Osteoblast (primary cell): Measurements from ENCODE around the gene FXYD7. TPM values are rescaled to one million over a fixed set of nuclear protein-coding genes. Genes with fewer than 3 reads are reported as not detected.

Experiments used
- DNase-seq: peaks from one replicate; pipeline ENCODE4 v3.0.0; 2011; ENCODE audit warnings: low spot score, mixed read lengths; ENCODE audit not compliant: insufficient read length; ENCODE audit errors: missing footprints
- H2AFZ ChIP-seq: 2 replicates; pipeline ENCODE4 v1.6.0; 2011; ENCODE audit warnings: mild to moderate bottlenecking, low read length
- H3K27ac ChIP-seq: 2 replicates; pipeline ENCODE4 v1.5.1; 2011; ENCODE audit warnings: mild to moderate bottlenecking, low read depth, low read length, moderate library complexity
- H3K27me3 ChIP-seq: 2 replicates; pipeline ENCODE4 v1.6.0; 2012; ENCODE audit warnings: mild to moderate bottlenecking, control low read depth, inconsistent platforms, low read length, moderate library complexity; ENCODE audit not compliant: insufficient read depth
- H3K36me3 ChIP-seq: 2 replicates; pipeline ENCODE4 v1.5.1; 2011; ENCODE audit warnings: mild to moderate bottlenecking, low read length, control low read depth, moderate library complexity; ENCODE audit not compliant: insufficient read depth
- H3K4me1 ChIP-seq: 2 replicates; pipeline ENCODE4 v1.5.1; 2011; ENCODE audit warnings: mild to moderate bottlenecking, low read length, control low read depth, moderate library complexity; ENCODE audit not compliant: insufficient read depth
- H3K4me2 ChIP-seq: 2 replicates; pipeline ENCODE4 v1.6.0; 2011; ENCODE audit warnings: mild to moderate bottlenecking, low read length; ENCODE audit not compliant: insufficient read depth
- H3K4me3 ChIP-seq: fragments of 200-600 bp; sonication (generic); 3 replicates; pipeline ENCODE4 v1.5.1; 2012; ENCODE audit warnings: mild to moderate bottlenecking, low read length, inconsistent platforms; ENCODE audit not compliant: insufficient read depth
- H3K79me2 ChIP-seq: 2 replicates; pipeline ENCODE4 v1.6.0; 2012; ENCODE audit warnings: mild to moderate bottlenecking, low read length, control low read depth, inconsistent platforms; ENCODE audit not compliant: insufficient read depth
- H3K9me3 ChIP-seq: 2 replicates; pipeline ENCODE4 v1.5.1; 2011; ENCODE audit warnings: low read depth, low read length, control low read depth
- H4K20me1 ChIP-seq: 2 replicates; pipeline ENCODE4 v1.6.0; 2012; ENCODE audit warnings: mild to moderate bottlenecking, low read length, control low read depth; ENCODE audit not compliant: insufficient read depth
- CTCF ChIP-seq: IDR thresholded peaks from 2 replicates; pipeline ENCODE4 v1.5.1; 2011; ENCODE audit warnings: mild to moderate bottlenecking, low read depth, low read length, moderate library complexity; ENCODE audit errors: extremely low read depth
- total RNA-seq: library from RNA; depleted of rRNA; stranded (reverse); fragments of >200 nt; gene quantifications from 2 replicates; pipeline ENCODE4 v1.2.3, GENCODE V29; 2012

FXYD7 gene
- total RNA-seq, 1 donor = not detected

- peak; percentile 21 for DNase-seq
- Histone ChIP-seq H4K20me1 (no peaks in the 10 kb centered on the region), H3K4me2 (no peak overlapping the region), H2AFZ (no peak overlapping the region), H3K36me3 (peaks cover 60% of the 10 kb centered on the region), H3K27me3 (no peaks in the 10 kb centered on the region), H3K4me3 (no peak overlapping the region), H3K4me1 (no peaks in the 10 kb centered on the region), H3K79me2 (no peaks in the 10 kb centered on the region), H3K27ac (no peak overlapping the region), H3K9me3 (peaks cover 19% of the 10 kb centered on the region)
- TF ChIP-seq CTCF = no peak
These were observed 23.3 kb downstream of the FXYD7 start for GRCh38 chr19:35166100-35167063.

GRCh38 chr19:35167251-35168119, 24.4 kb downstream of the FXYD7 start:
- no peaks in the 10 kb centered on the region for H3K4me1 ChIP-seq
- H3K79me2 ChIP-seq = no peaks in the 10 kb centered on the region
- H3K9me3 ChIP-seq = peaks cover 19% of the 10 kb centered on the region
- no peaks in the 10 kb centered on the region for H3K27me3 ChIP-seq
- H3K4me3 ChIP-seq = no peak overlapping the region
- H3K36me3 ChIP-seq = peaks cover 49% of the 10 kb centered on the region
- no peak overlapping the region for H3K4me2 ChIP-seq
- TF ChIP-seq CTCF = no peak
- no peaks in the 10 kb centered on the region for H4K20me1 ChIP-seq
- H3K27ac ChIP-seq = no peak overlapping the region
- H2AFZ ChIP-seq = no peak overlapping the region
- peak; percentile 19 for DNase-seq

- no peak overlapping the region for H3K27ac ChIP-seq
- H3K4me3 ChIP-seq = no peak overlapping the region
- no peaks in the 10 kb centered on the region for H3K4me1 ChIP-seq
- no peaks in the 10 kb centered on the region for H3K79me2 ChIP-seq
- no peaks in the 10 kb centered on the region for H4K20me1 ChIP-seq
- no peak for DNase-seq
- no peak for TF ChIP-seq CTCF
- H3K27me3 ChIP-seq = no peaks in the 10 kb centered on the region
- H3K4me2 ChIP-seq = no peak overlapping the region
- H2AFZ ChIP-seq = no peak overlapping the region
- peaks cover 43% of the 10 kb centered on the region for H3K36me3 ChIP-seq
- peaks cover 19% of the 10 kb centered on the region for H3K9me3 ChIP-seq
These were observed 25.1 kb downstream of the FXYD7 start for GRCh38 chr19:35168196-35168595.
